Activated B cell treated with CpG ODN at 0.5 μM for 24 hours (primary cell): Measurements from ENCODE around the gene KDELR3. TPM values are rescaled to one million over a fixed set of nuclear protein-coding genes. Genes with fewer than 3 reads are reported as not detected.

Experiments used
- ATAC-seq: fragments of 200-7000 bp; cut with Tn5 transposase; one replicate; pipeline ENCODE4 v1.10.0; 2021; ENCODE audit warnings: low read depth, mild to moderate bottlenecking, moderate library complexity
- CTCF ChIA-PET: fragments of 350-600 bp; sonication (Branson Sonifier 250); formaldehyde crosslinking; loops from one replicate; lab custom pipeline; 2021; ENCODE audit warnings: antibody characterized with exemption; lab: Charles Lee
- POLR2A ChIA-PET: fragments of 350-600 bp; sonication (Branson Sonifier 250); formaldehyde crosslinking; loops from one replicate; lab custom pipeline; 2021; ENCODE audit warnings: antibody characterized with exemption; lab: Charles Lee
- DNase-seq: peaks from one replicate; pipeline ENCODE4 v3.0.0; 2022
- H3K27ac Mint-ChIP-seq: one replicate; pipeline ENCODE4 v1.8.0; 2020; ENCODE audit warnings: mixed read lengths
- H3K27me3 Mint-ChIP-seq: one replicate; pipeline ENCODE4 v1.8.0; 2021; ENCODE audit warnings: mixed read lengths
- H3K36me3 Mint-ChIP-seq: one replicate; pipeline ENCODE4 v1.8.0; 2021; ENCODE audit warnings: low read depth, mixed read lengths
- H3K4me1 Mint-ChIP-seq: one replicate; pipeline ENCODE4 v1.8.0; 2021; ENCODE audit warnings: mixed read lengths
- H3K4me3 Mint-ChIP-seq: one replicate; pipeline ENCODE4 v1.8.0; 2020; ENCODE audit warnings: mild to moderate bottlenecking, mixed read lengths
- H3K9me3 Mint-ChIP-seq: one replicate; pipeline ENCODE4 v1.8.0; 2020; ENCODE audit warnings: mixed read lengths
- intact Hi-C: fragments of 100-400 bp; cut with micrococcal nuclease; formaldehyde crosslinking; loops from one replicate; pipeline ENCODE4 v1.15.1; 2024
- total RNA-seq: library from RNA; stranded (reverse); gene quantifications from 2 replicates; pipeline ENCODE4 v1.2.3, GENCODE V29; 2022
- TF ChIP-seq, protein P1 (sequence below): fragments of 200-600 bp; IDR thresholded peaks from one replicate; pipeline ENCODE4 v1.8.0; 2022; ENCODE audit warnings: antibody characterized with exemption, mild to moderate bottlenecking

Gene KDELR3
- total RNA-seq, 1 donor from 2014 or later = not detected

DNA sequence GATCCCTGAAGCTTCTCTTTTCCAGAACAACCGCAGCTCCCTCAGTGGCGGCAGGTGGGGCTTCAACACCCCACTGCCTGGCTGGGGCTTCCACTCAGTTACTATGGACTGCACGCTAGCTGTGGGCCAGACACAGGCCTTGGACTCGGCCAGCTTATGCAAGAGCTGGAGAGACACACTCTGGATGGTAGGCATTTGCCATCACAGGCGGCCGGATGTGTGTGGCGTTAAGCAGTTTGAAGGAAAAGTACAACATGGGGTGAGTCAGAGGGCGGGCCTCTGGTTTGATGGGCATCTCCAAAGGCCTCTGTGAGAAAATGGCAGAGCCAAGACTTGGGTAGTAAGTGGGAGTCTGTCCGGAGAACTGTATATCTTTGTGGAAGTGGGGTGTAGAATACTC, 30.5 kb upstream of the KDELR3 start:
- Mint-ChIP-seq H3K4me1 (no peaks in the 10 kb centered on the region), H3K4me3 (no peak overlapping the region), H3K27me3 (peaks cover 21% of the 10 kb centered on the region), H3K36me3 (no peaks in the 10 kb centered on the region), H3K27ac (no peak overlapping the region), H3K9me3 (no peaks in the 10 kb centered on the region)
- TF ChIP-seq, protein P1, sequence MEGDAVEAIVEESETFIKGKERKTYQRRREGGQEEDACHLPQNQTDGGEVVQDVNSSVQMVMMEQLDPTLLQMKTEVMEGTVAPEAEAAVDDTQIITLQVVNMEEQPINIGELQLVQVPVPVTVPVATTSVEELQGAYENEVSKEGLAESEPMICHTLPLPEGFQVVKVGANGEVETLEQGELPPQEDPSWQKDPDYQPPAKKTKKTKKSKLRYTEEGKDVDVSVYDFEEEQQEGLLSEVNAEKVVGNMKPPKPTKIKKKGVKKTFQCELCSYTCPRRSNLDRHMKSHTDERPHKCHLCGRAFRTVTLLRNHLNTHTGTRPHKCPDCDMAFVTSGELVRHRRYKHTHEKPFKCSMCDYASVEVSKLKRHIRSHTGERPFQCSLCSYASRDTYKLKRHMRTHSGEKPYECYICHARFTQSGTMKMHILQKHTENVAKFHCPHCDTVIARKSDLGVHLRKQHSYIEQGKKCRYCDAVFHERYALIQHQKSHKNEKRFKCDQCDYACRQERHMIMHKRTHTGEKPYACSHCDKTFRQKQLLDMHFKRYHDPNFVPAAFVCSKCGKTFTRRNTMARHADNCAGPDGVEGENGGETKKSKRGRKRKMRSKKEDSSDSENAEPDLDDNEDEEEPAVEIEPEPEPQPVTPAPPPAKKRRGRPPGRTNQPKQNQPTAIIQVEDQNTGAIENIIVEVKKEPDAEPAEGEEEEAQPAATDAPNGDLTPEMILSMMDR = no peak
- DNase-seq (no peak), ATAC-seq (no peak)
- CTCF ChIA-PET = no interaction called here
- intact Hi-C loops = no loop called here
- POLR2A ChIA-PET = no interaction called here

GRCh38 chr22:38440747-38441350, 27.0 kb upstream of the KDELR3 start:
- peaks cover 30% of the 10 kb centered on the region for H3K27me3 Mint-ChIP-seq
- intact Hi-C loops = no loop called here
- CTCF ChIA-PET = no interaction called here
- H3K36me3 Mint-ChIP-seq = no peaks in the 10 kb centered on the region
- TF ChIP-seq, protein P1 = no peak
- no peak overlapping the region for H3K27ac Mint-ChIP-seq
- no peaks in the 10 kb centered on the region for H3K9me3 Mint-ChIP-seq
- ATAC-seq (no peak), DNase-seq (no peak)
- no peak overlapping the region for H3K4me3 Mint-ChIP-seq
- POLR2A ChIA-PET = no interaction called here
- no peaks in the 10 kb centered on the region for H3K4me1 Mint-ChIP-seq

DNA sequence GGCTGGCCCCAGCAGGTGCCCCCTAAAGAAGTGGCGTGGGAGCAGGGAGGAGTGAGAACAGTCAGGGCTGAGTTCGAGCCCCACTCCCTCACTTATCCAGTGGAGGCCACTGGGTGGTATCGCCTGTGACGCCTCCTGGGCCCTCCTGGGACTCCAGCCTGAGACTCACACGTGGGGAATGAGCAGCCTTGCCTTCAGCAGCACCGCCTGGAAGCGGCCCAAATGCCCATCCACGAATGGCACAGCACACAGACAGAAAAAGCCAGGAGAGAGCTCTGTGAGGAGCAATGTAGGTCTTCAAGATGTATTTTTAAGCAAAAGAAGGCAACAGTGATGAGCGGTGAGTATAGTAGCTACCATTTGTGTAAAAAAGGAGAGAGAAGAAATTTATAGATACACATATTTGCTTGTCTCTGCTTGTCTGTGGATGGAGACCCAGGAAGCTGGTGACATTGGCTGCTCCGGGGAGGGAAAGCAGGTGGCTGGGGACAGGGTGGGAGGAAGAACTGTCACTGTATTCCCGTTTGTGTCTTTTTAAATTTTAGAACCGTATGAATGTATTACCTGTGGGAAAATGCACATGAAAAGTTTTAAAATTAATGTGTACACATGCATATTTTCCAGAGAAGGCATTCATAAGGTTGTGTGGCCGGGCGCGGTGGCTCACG, 26.1 kb upstream of the KDELR3 start:
- Mint-ChIP-seq H3K4me1 (no peaks in the 10 kb centered on the region), H3K36me3 (no peaks in the 10 kb centered on the region), H3K27me3 (peaks cover 26% of the 10 kb centered on the region), H3K9me3 (no peaks in the 10 kb centered on the region), H3K27ac (no peak overlapping the region), H3K4me3 (no peak overlapping the region)
- TF ChIP-seq, protein P1 = no peak
- intact Hi-C loops = no loop called here
- ChIA-PET CTCF (no interaction called here), POLR2A (no interaction called here)
- DNase-seq (no peak), ATAC-seq (no peak)

GRCh38 chr22:38442967-38443627, 24.8 kb upstream of the KDELR3 start:
- H3K4me3 Mint-ChIP-seq = no peak overlapping the region
- DNase-seq (no peak), ATAC-seq (no peak)
- H3K4me1 Mint-ChIP-seq = no peaks in the 10 kb centered on the region
- intact Hi-C loops = no loop called here
- ChIA-PET POLR2A (interaction anchor here (0.6 kb wide), 1 partner anchor 99 kb away, joined by 5 read pairs; no protein-coding TSS in a partner anchor), CTCF (no interaction called here)
- H3K9me3 Mint-ChIP-seq = no peaks in the 10 kb centered on the region
- H3K27me3 Mint-ChIP-seq = peaks cover 25% of the 10 kb centered on the region
- no peak overlapping the region for H3K27ac Mint-ChIP-seq
- no peaks in the 10 kb centered on the region for H3K36me3 Mint-ChIP-seq
- TF ChIP-seq, protein P1 = no peak
